Epithelial cell of prostate (primary cell): Measurements from ENCODE around the gene SORCS3.

Source experiments
- DNase-seq: peaks from one replicate; pipeline ENCODE4 v3.0.0-alpha.2; 2011; ENCODE audit warnings: low read depth, low spot score
- H3K27ac ChIP-seq: fragments of 450-650 bp; 2 replicates; pipeline ENCODE4 v1.5.1; 2017; ENCODE audit warnings: mild to moderate bottlenecking

SORCS3 gene

GRCh38 chr10:104767282-104767681 is 126.2 kb downstream of the SORCS3 start:
- no peak for DNase-seq
- H3K27ac ChIP-seq = no peak overlapping the region

DNA sequence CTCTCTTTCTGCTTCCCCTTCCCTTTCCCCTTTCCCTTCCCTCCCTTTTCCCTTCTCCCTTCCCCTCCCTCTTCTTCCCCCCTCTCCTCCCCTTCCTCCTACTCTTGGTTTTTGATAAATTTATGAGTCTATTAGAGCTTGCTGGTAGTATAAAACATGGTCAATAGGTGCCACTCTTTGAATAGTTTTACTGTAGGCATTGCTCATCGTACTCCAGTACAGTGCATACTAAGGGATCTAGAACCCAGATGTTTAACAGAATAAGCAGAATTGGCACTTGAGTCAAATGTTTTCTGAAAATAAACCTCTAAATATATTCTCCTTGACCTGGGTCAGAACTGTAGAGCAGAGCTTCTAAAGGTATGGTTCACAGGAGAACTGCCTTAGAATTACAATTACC is 126.7 kb downstream of the SORCS3 start:
- DNase-seq = no peak
- no peak overlapping the region for H3K27ac ChIP-seq

- DNase-seq = no peak
- H3K27ac ChIP-seq = no peak overlapping the region
These were observed 132.0 kb downstream of the SORCS3 start for GRCh38 chr10:104773105-104773504.

DNA sequence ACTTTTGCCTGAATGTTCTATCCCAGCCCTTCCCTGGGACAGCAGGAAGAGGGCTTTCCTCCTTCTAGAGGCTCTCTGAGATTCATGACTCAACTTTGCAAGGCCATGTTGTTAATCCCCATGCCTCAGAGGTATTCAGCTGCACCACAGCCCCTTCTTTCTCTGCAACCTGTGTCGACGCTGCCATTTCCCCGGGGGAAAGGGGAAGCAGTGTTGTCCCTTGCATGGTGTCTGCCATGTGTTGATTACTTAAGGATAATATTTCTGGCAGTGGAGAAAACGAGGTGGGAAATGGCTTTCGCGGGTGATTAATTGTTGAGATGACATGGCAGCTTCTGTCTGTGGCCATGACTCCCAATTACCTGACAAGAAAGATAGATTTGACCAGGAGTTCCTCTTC is 133.1 kb downstream of the SORCS3 start:
- no peak overlapping the region for H3K27ac ChIP-seq
- DNase-seq = no peak

DNA sequence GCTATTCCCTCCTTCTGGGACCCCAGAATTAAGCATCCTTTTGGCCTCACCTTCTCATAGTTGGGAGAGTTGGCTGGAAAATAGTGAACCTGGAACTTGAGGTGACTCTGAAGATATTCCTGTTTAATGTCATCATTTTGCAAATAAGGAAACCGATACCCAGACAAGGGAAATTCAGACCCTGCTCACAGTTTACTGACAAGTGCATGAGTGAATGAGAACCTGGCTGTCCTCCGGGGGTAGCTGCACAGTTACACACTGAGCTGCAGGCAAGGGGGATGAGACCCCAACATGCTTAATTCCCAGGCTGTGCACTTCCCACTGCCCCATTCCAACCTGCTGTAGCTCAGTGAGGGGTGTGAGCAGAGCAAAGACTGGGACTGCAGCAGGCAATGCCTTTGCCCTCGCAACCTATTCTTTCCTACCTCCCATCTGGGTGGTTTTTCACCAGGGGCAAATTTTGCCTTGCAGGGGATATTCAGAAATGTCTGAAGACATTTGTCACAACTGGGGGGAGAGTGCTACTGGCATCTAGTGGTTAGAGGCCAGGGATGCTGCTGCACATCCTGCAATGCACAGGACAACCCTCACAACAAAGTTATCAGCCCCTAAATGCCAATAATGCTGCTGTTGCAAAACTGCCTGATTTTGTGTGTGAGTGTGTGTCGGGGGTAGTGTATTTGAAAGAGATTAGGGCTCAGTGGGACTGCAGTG is 136.2 kb downstream of the SORCS3 start:
- no peak for DNase-seq
- H3K27ac ChIP-seq = no peak overlapping the region

DNA sequence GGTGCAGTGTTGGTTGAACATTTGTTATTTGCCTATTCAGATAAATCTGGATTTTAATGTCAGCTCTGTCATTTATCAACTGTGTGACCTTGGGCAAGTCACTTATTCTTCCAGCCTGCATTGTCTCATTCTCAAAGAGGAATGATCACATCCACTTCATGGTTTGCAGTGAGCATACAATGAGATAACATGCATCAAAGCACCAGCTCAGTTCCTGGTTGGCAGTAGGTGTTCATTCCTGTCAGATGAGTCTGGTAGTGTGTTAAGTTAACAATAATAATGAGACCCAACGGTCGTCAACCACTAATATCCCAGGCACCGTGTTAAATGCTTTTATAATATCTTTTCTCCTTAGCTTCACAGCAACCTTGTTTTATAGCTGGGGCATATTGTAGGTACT is 137.3 kb downstream of the SORCS3 start:
- no peak for DNase-seq
- H3K27ac ChIP-seq = no peak overlapping the region

DNA sequence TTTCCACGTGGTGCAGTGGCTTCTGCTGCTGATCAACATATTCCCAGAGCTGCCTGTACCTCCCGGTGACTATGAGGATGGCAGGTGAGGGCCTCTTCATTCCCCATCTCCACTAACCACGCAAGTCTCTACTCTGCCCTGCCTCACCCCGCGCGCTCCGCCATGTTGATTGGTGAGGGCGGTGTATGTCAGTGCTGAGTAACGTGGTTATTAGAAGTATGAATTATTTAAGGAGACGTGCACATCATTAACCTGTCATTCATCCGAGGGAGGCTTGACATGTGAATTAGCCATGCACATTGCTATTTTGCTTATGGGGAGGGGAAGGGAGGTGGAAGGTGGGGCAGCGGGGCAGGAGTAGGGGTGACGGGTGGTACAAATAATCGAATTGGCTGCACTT is 138.6 kb downstream of the SORCS3 start:
- no peak for DNase-seq
- H3K27ac ChIP-seq = no peak overlapping the region

GRCh38 chr10:104780165-104780564 is 139.1 kb downstream of the SORCS3 start:
- no peak overlapping the region for H3K27ac ChIP-seq
- no peak for DNase-seq

GRCh38 chr10:104780946-104781595 is 140.0 kb downstream of the SORCS3 start:
- DNase-seq = no peak
- no peak overlapping the region for H3K27ac ChIP-seq

DNA sequence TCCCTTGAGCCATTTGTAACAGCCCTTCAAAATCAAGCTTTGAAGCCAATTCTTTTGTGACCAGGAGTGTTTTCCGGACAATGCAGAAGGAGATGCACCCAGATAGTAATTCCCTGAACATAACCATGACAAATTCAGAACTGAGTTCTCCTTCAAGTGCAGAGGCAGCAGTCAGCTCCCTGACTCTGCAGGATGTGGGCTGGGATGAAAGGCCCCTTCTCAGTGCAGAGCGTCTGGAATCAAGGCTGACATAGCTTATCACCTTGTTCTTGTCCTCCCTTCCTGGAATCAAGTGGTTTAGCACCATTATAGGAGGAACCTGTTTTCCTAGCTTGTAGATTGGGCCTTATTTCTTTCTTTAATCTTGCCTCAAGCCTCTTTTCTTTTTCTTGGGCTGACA is 143.4 kb downstream of the SORCS3 start:
- no peak for DNase-seq
- H3K27ac ChIP-seq = no peak overlapping the region

DNA sequence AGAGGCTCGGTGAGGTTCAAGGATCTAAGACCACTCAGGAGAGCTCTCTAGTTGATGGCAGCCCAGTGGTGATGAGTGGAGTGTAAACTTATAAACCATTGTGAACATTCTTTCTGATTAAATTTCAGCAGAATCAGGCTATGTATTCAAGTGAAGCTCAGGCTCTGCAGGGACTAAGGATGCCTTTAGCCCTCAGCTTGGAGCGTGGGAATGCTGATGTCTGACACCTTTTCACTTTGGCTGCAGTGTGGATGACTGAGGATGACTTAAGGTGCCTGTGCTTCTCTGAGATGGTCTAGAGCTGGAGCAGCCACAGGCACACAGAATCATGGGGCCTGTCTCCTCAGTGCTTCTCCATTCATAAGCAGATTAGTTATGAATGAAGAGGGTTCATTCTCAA is 150.4 kb downstream of the SORCS3 start:
- no peak for DNase-seq
- H3K27ac ChIP-seq = no peak overlapping the region

GRCh38 chr10:104795411-104795810 is 154.3 kb downstream of the SORCS3 start:
- no peak overlapping the region for H3K27ac ChIP-seq
- DNase-seq = no peak

DNA sequence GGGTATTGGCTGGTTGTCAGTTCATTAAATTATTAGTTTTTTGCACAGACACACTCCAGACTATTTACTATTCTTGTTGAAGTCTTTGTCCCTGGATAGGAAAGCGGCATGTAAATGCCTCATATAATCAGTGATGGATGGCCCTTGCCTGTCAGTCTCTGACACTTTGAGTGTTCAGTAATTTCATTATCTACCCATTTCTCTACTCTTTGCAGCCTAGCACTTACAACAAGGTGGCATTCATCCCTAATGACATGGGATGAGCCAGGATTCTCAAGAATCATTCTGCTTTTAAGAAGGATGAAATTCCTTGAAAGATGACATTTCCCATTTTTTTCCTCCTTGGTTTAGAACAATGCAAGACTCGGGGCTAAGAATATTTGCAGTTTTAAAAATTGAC is 155.7 kb downstream of the SORCS3 start:
- no peak overlapping the region for H3K27ac ChIP-seq

GRCh38 chr10:104802941-104803340 is 161.9 kb downstream of the SORCS3 start:
- no peak overlapping the region for H3K27ac ChIP-seq
- DNase-seq = no peak

More for the DNA sequence above, 155.7 kb downstream of the SORCS3 start:
- DNase-seq = no peak

DNA sequence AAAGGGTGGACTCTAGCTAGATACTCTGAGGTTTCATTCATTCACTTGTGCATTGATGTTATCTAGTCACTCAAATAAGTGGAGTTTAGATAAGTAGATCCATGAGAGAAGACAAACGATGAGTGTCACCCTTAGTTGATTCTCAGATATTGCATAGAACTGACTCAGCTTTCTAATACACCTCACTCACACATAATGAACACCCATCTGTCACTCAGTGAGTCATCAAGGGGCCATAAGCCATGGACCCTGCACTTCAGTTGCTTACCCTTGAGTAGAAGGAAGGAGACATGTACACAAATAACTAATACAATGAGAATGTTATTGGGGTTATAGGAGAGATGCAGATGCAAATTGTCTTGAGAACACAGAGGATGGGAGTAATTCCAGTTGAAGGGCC is 163.8 kb downstream of the SORCS3 start:
- no peak for DNase-seq

GRCh38 chr10:104806801-104807200 is 165.7 kb downstream of the SORCS3 start:
- DNase-seq = no peak
- no peak overlapping the region for H3K27ac ChIP-seq

More for the DNA sequence above, 163.8 kb downstream of the SORCS3 start:
- H3K27ac ChIP-seq = no peak overlapping the region

DNA sequence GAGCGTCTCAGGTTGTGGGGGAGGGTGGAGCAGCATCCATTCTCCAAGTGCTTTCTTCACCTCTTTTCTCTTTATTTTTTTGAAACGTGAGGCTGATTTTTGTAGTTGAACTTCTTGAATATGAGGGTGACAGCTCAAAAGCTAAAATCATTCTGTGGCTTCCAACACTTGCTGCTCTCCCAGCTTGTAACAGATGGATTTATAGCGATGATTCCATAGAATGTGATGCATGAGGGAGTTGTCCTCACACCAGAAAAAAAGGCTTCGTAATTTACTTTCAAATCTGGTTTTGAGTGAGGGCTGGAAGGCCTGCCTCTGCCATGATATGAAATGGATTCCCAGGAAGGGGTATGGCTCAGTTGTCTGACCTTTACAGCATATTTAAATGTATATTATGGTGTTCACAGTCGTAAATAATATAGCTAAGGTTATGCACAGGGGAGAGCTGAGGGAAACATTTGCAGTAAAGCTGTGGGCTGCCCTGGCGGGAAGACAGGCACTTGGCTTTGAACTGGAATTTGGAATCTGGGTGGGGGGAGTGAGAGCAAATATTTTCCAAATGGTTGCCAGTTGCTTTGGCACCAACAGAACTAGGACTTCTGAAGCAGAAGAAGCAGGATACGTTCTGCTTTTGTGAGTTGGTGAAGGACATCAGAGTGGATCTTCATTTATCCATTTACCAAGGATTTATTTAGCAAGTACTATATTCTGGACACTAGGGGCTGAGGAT is 166.7 kb downstream of the SORCS3 start:
- no peak for DNase-seq
- no peak overlapping the region for H3K27ac ChIP-seq

- peak; percentile 37 for DNase-seq
- H3K27ac ChIP-seq = peak overlapping the region; percentile 73
These were observed 168.4 kb downstream of the SORCS3 start for GRCh38 chr10:104809288-104810090.

DNA sequence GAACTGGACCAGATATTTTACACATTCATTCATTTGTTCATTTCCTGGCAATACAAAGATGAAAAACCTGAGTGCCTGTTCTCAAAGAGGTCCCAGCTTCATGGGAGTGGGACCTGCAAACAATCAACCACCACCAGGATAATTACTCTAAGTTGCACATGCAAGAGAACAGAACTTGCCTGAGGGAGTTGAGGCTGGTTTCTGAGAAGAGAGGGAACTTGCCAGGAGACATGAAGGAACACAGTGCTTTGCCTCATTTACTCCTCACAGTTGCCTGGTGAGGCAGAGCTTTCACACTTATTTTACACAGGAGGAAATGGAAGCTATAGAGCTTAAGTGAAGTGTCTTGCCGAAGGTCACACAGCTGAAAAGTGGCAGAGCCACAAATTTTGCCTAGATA is 170.1 kb downstream of the SORCS3 start:
- no peak overlapping the region for H3K27ac ChIP-seq
- DNase-seq = no peak

DNA sequence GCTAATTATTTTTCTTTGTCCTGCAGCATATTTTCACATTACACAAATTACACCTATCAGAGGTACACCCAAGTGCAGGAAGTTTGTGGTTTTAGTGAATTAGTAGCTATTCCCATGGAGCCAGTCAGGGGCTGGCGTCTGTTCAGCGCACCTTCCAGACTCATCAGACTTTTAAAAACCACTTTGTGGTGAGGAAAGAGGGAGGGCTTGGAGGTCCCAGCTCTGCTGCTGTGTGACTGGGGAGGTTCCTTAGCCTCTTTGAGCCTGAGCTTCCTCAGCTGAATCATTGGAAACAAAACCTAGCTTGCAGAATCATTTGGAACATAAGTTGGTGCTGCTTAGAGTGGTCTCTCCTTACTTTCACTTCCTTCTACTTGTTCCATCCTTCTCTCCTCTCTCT is 175.4 kb downstream of the SORCS3 start:
- DNase-seq = no peak
- no peak overlapping the region for H3K27ac ChIP-seq

GRCh38 chr10:104819731-104820130 is 178.6 kb downstream of the SORCS3 start:
- DNase-seq = no peak
- H3K27ac ChIP-seq = no peak overlapping the region
